H1 (cell line): Measurements from ENCODE around the gene ORAI3. TPM values are rescaled to one million over a fixed set of nuclear protein-coding genes. Genes with fewer than 3 reads are reported as not detected.

ENCODE experiments used
- TAF7 ChIP-seq: optimal IDR thresholded peaks from 2 replicates; pipeline ENCODE3; 2011; ENCODE audit warnings: low read depth, mild to moderate bottlenecking, inconsistent platforms, low read length, moderate library complexity, borderline replicate concordance
- polyA plus RNA-seq, 7 experiments: library from polyadenylated mRNA; depleted of rRNA in 3 of 7; stranded (reverse) in 5 of 7; unstranded in 2 of 7; fragments of >200 nt in 5 of 7; fragments of 200-250 nt in 2 of 7; gene quantifications; 1 replicate in 5 of 7; 2 replicates in 1 of 7; 4 replicates in 1 of 7; pipeline versions ENCODE4 v1.2.1 to v1.2.3, GENCODE V29; 2011 to 2013; ENCODE audit warnings: missing spikeins in 2 of 7, mixed read lengths in 2 of 7
- total RNA-seq: library from RNA; stranded (reverse); fragmentation: NEBNext Ultra II Directional; extraction: Animal tissue kit (Norgen Biotek cat#: 25700); gene quantifications from 2 replicates; pipeline ENCODE4 v1.2.1, GENCODE V29; 2021

Gene ORAI3
- total and polyA plus RNA-seq, 2 of the 8 experiments (the other 6 are each of a cell fraction or from before 2014, with no cell fraction given): 8.7 to 24.5 TPM

DNA sequence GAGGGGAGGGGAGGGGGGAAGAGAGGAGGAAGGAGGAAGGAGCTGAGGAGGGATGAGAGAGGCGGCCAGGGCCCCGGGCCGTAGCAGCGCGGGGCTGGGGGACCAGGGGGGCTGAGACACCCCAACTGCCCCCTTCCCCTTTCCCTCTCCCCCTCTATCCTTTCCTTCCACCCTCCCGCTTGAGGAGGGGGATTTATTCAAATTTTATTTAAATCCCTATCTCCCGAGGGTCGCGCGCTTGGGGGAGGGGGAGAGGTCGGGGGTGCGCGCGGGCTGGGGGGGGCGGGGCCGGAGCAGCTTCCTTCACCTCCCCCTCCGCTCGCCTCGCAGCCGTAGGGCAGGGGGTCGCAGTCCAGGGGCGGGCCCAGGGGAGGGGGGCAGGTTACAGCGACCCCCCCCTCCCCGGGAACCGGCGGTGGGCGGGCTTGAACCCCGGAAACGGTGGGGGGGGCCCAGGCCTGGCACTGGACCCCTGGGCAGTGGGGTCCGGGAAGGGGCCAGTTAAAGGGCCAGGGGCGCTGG lies 25.3 kb upstream of the ORAI3 start, which contains the start of gene FBXL19 (continued):
- TF ChIP-seq TAF7: no peak
- TF ChIP-seq, all 59 proteins: peak for 3
